ENCODE measurements around the gene PDGFA.

DNA sequence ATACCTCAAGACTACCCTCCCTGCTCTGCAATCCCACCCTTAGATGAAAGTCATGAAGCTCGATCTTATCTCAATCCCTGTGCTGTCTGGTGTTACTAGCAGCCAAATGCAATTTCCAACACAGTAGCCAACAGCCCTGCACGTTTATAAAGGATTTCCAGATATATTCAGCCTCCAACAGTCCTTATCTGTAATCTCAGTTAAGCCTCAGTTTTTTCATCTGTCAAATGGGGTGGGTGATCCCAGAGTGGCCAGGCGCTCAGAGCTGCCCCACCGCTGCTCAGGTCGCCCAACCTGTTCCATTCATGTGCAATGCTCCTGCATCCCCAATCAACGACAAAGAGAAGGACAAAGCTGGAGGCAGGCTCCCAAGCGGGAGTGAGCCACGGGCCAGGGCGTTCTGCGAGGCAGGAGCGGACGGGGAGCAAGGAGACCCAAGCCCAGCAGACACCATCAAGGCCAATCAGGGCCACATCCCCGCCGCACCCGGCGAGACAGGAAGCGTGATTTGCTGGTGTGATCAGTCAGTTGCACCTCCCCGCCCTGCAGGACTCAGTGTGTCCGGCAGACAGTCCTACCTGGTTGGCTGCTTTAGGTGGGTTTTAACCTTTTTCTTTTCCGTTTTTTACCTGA, 19.7 kb downstream of the PDGFA start:
- TF ChIP-seq SIN3A (IDR thresholded peaks at IDR 0.05; ENCODE audit: borderline replicate concordance, insufficient read depth, low read length) (no peak), POLR2AphosphoS5 (IDR thresholded peaks at IDR 0.05; ENCODE audit: low read depth, low read length) (no peak), TAF1 (IDR thresholded peaks at IDR 0.05; ENCODE audit: borderline replicate concordance, insufficient read depth, low read length) (no peak)
- TF ChIP-seq, protein P1, sequence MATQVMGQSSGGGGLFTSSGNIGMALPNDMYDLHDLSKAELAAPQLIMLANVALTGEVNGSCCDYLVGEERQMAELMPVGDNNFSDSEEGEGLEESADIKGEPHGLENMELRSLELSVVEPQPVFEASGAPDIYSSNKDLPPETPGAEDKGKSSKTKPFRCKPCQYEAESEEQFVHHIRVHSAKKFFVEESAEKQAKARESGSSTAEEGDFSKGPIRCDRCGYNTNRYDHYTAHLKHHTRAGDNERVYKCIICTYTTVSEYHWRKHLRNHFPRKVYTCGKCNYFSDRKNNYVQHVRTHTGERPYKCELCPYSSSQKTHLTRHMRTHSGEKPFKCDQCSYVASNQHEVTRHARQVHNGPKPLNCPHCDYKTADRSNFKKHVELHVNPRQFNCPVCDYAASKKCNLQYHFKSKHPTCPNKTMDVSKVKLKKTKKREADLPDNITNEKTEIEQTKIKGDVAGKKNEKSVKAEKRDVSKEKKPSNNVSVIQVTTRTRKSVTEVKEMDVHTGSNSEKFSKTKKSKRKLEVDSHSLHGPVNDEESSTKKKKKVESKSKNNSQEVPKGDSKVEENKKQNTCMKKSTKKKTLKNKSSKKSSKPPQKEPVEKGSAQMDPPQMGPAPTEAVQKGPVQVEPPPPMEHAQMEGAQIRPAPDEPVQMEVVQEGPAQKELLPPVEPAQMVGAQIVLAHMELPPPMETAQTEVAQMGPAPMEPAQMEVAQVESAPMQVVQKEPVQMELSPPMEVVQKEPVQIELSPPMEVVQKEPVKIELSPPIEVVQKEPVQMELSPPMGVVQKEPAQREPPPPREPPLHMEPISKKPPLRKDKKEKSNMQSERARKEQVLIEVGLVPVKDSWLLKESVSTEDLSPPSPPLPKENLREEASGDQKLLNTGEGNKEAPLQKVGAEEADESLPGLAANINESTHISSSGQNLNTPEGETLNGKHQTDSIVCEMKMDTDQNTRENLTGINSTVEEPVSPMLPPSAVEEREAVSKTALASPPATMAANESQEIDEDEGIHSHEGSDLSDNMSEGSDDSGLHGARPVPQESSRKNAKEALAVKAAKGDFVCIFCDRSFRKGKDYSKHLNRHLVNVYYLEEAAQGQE (IDR thresholded peaks at IDR 0.05; ENCODE audit: insufficient read depth in 1 of 2, low read depth in 2 of 2, low read length in 2 of 2), result no peak
